GM21619 (cell line): Measurements from ENCODE around the gene PRKAG2.
"Not testable (repeated sequence)": the region's sequence is repeated elsewhere in the genome, so short reads cannot be mapped to it uniquely, and the experiment has no call there.

Source experiments
- ATAC-seq: cut with Tn5 transposase; IDR thresholded peaks from one replicate; pipeline ENCODE4 v1.9.1; 2021; ENCODE audit not compliant: unreplicated experiment

The PRKAG2 gene

DNA sequence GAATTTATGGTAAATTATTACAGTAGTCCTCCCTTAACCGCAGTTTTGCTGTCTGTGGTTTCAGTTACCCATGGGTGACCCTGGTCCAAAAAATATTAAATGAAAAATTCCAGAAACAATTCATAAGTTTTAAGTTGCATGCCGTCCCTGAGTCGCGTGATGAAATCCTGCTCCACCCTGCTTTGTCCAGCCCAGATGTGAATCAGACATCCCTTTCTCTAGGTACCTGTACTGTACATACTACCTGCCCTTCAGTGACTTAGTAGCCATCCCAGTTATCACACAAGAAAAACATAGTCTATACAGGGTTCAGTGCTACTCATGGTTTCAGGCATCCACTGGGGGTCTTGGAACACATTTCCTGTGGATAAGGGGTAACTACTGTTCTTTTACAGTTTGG, 336.8 kb downstream of the PRKAG2 start:
- no peak for ATAC-seq

DNA sequence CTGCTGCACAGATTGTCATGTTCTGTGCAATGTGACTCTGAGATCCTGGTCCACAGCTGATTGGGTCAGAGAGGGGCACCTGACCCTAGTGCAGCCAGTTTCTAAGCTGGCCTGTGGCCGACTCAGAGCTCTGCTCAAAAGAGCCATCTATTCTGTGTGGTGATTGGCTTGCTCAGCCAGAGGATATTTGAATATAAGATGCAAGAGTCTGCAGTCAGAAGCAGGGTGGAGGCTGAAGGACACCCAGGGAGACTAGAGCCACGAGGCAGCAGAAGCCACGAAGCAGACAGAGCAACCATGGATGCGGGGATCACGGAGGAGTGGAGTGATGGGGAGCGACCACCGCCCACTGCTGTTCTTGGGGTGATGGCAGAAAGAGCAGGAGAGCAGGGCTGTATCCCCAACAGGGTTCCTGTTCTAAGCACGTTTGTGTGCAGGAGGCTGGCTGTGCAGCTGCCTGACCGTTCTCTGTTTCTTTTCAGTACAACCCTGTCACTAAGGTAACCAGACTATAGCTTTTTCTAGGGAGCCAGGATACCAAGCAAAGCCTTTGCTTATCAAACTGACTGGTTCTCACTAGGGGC, 337.7 kb downstream of the PRKAG2 start:
- ATAC-seq = peak; percentile 93

DNA sequence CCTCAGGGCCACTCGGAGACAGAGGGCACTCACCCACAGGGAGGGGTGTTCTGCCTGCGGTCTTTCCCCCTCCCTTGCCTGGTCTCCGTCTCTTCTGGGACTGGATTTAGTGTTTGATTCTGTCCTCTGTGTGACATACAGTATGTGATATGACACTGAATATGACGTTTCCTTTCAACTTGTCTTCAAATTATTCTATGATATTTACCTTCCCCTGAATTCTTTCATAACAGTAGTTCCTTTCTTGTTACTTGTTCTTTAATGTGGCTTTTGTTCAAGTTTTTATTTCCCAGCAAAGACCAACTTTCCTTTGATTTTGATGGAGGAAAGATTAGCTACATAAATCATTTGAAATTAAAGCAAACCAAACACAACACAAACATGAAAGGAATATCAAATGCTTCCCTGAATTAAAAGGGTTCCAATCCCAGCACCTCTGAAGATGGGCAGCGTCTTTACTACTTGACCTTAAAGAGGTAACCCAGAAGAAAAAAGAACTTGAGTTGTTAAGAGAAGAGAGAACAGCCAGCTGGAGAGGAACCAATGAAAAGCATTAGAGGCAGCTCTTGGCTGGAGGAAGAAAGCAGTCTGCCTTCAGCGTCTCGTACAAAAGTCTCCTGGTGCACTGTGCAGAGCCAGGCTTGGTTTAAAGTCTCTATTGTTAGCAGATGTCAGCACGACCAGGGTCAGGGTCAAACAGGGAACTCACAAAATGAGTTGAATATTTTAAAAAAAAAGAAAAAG, 338.9 kb downstream of the PRKAG2 start:
- no peak for ATAC-seq

DNA sequence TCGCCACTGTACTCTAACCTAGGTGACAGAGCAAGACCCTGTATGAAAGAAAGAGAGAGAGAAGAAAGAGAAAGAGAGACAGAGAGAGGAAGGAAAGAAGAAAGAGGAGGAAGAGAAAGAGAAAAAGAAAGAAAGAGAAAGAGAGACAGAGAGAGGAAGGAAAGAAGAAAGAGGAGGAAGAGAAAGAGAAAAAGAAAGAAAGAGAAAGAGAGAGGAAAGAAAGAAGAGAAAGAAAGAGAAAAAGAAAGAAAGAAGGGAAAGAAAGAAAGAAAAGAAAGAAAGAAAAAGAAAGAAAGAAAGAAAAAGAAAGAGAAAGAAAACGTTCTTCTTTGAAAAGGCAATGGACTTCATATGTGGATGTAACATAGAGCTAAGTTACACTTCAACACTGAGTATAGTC, 340.7 kb downstream of the PRKAG2 start:
- not testable (repeated sequence) for ATAC-seq

DNA sequence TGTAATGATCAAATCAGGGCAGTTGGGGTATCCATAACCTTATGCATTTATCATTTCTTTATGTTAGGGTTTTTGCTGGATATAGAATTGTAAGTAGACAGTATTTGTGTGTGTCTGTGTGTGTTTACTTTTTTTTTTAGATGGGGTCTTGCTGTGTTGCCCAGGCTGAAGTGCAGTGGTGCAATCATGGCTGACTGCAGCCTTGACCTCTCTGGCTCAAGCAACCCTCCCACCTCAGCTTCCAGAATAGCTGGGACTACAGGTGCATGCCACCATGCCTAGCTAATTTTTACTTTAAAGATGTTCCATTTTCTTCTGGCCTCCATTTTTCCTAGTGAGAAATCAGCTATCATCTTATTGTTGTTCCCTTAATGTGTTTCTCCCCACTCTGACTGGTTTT, 347.1 kb downstream of the PRKAG2 start:
- ATAC-seq = no peak

DNA sequence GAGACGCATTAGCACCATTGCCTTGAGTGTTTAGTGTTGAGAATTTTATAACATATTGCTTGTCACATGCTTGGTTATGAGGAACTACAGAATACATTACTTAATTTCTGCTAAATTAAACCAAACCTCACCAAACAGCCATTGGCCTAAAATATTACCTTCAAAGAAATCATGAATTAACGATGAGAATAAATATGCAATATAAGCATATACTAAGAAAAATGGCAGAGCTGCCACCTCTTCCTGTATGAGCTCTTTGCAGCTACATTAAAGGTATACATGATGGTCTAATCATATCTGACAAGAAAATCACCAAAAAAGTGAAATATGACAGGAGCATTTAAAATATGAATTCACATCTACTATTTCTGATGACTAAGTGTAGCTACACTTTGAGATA, 352.1 kb downstream of the PRKAG2 start:
- no peak for ATAC-seq

DNA sequence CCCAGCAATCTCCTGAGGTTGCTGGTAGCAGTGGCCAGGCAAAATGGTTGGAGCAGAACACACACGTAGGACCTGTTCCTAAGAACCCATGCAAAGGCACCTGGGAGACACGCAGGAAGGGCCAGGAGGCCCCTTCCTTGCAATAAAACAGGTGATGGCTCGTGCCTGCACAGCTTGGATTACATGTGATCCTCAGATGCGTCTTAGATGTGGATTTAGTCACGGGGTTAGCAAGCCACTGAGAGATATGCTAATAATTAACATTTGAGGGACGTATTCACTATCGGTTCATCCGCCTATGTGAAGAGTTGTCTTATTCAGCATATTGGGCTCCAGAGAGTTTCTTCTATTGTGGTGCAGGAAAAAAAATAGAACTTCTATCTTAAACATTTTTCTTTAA, 352.6 kb downstream of the PRKAG2 start:
- no peak for ATAC-seq

DNA sequence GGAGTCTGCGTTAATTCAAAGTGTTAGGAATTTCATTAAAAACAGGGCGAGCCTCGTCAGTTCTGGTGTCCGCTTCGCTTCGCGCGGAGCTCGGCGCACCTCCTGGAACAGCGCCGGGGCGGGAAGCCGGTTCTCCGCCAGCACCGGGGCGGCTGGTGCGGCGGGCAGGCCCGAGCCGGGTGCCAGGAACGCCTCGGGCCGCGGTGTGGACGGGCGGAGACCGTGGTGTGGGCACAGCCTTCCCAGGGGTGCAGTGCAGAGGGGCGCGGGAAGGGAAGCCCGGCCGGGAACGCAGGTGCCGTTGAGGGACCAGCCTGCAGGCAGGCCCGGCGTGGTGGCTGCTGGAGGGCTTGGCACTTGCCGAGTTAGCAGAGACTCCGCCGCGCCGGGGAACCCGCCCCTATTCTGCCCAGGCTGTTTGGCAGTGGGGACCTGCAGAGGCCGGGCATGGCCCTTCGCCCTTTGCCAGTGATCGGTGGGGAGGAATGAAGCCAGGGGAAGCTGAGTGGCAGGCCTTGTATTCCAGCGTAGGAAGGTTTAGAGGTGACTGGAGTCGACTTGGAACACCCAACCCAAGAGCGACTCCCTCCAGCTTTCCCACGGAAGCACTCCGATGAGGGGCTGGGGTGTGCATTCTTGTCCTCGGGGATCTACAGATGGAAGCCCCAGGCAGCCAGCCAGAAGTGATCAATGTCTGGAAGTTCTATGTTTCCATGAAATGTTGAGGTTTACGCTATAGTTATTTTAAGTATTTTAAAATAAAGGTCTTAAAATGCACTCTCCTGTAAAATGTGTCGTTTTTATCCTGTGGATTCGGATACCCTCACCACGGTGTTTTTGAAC, 356.3 kb downstream of the PRKAG2 start:
- ATAC-seq = peak; percentile 1

DNA sequence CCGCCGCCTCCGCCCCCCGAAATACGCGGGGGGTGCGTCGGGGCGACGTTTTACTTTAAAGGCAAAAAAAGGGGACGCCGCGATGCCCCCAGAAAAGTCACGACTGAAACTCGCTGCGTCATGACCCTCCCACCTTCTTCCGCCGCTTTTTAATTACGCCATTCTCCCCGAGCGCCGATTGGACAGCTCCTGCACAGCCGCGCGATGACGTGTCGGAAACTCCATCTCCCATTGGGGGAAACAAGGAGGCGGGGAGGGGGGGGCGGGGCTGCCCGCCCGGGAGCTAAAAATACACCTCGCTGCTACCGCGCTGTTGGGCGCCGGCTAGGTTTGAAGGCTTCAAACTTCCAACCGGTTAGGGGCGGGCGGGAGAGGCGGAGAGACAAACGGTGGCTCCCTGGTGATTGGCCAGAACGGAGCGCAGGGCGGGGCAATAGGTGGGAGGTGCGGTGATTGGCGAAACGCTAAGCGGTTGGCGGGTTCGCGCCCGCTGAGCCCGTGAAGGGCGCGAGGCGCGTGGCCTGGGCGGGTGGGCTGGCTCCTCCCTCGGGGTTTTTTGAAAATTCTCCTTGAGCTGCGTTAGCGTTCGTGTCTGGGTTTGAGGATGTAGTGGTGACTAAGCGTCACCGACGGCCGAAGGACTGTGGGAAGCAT, 357.0 kb downstream of the PRKAG2 start, which contains the start of gene RHEB:
Gene RHEB (minus strand): TSS at position 131 of the 654 bp plus-strand sequence. CDS start 384 bp downstream, outside the sequence.
- peak; percentile 80 for ATAC-seq

DNA sequence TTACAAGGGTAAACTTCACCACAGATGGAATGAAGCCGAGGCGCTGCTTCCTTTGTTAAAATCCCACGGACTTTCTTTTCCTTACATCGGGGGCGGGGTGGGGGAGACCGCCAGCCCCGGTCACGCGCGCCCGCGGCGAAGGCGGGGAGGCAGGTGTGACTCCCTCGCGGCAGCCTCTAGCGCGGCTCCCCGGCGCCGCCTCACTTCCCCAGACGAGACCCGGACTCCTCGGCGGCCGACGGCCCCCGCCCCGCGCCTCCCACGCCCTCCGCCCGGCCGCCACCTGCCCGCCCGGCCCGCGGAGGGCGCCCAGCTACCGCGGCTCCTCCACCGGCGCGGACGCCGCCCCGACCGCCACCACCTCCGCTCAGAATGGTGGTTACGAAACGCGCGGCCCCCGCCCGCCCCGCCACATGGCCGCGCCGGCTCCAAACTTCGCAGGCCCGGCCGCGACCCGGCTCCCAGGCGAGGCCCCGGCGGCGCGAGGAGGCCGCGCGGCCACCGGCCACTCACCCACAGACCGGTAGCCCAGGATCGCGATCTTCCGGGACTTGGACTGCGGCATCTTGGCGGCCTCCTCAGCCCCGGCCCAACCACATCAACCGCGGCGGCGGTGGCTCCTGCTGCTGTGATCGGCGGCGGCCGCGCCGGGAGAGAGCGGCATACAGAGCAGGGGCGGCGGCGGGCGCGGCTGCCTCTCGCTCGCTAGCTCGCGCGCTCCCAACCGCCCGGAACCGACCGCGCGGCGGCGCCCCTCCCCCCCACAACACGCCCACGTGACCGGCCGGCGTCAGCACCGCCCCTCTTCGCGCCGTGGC, 357.8 kb downstream of the PRKAG2 start:
- peak; percentile 48 for ATAC-seq

DNA sequence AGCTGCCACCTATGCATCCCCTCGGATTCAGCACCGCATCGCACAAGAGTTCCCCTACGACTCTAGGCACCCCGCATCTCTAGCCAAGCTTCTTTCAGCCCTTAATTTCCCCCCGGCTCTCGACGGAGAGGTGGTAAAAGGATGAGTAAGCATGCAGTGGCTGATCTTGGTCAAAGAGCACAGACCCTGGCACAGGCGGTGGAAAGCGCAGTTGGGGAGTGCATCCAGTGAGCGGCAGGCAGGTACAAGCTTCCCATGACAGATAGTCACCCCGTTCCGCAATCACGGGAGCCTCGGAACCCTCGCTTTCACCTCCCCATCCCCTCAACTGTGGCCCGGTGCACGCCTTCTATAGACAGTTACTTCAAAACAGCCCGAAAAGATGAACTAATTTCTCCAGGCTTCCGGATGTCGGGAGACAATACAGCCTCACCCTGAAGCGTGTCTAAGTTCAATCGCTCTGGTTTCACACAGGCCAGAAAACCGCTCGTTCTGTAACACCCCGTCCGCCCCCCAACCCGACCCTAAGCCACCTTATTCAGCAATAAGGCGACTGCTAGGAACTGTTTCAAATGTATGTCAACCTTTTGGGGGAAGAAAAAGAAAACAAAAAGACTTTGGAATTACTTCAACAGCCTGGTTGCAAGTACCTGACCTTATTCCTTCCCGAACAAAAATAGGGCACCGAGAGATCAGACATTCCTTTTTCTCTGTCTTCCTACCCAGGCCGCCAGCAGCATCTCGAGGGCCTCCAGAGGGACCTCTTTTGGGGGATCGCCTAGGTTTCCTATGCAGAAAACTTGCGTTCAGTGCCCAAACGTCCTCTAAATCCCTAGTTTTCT, 358.6 kb downstream of the PRKAG2 start:
- no peak for ATAC-seq

DNA sequence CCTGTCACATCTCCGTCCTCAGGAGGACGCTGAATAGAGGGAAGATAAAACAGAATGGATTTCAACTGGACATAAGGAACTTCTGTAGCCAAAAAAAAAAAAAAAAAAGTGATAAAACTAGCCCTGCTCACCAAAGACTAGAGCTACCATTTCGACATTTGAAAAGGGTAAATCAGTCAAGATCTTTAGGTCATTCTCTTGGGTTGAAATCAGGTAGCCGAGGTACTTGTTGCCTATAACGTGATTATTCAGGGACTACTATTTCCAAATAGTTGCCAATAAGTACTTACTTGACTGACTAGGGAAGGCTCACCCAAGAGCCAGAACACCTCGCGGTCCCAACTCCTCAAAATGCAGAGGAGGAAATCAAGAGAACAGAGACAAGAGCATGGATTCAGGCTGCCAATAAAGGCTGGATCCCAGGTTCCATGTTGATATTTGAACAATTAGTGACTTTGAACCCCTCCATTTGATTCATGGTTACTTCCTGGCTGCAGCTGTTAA, 359.3 kb downstream of the PRKAG2 start:
- no peak for ATAC-seq

DNA sequence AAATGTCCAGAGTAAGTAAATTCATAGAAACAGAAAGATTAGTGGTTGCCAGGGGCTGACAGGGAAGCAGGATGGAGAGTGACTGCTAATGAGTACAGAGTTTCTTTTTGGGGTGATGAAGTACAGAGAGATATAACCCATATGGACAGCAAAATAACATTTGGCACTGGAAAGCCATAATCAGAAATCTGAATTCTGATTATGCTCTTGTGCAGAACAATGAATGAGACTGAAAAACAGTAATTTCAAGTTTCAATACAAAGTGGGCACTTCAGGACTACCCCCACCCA, 361.7 kb downstream of the PRKAG2 start:
- ATAC-seq = no peak

DNA sequence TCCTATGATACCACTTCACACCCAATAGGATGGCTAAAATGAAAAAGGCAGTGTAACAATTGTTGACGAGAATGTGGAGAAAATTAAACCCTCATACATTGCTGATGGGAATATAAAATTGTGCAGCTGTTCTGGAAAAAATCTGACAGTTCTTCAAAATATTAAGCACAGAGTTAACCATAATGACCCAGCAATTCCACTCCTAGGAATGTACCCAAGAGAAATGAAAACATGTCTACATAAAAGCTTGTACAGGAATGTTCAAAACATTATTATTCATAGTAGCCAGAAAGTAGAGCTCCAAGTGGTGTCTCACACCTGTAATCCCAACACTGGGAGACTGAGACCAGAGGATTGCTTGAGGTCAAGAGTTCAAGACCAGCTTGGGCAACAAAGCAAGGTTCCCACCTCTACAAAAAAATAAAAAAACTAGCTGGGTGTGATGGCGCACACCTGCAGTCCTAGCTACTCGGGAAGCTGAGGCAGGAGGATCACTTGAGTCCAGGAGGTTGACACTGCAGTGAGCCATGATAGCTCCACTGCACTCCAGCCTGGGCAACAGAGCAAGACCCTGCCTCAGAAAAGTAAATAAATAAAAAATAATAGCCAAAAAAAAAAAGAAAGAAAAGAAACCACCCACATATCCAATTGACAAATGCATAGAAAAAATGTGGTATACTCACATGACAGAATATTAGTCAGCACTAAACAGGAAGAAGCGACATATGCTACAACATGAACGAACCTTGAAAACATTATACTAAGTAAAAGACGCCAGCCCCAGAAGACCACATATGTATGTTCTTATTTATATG, 362.2 kb downstream of the PRKAG2 start:
- ATAC-seq = no peak

DNA sequence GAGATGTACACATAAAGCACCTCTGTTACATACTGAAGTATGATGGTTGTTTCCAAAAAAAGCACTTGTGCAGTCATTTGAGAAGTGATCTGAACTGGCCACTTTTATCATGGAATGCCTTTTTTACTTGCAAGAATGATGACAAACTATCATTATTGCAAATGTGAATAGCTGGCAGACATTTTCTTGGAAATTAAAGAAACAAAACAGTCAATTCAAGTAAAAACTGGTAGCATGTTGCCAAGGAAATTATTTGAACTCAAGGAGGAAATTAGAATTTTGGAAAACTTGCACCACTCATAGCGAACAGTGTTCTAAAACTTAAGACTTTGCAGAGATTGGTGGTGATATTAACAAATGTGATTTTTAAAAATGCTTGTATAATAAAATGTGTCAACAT, 363.8 kb downstream of the PRKAG2 start:
- no peak for ATAC-seq

DNA sequence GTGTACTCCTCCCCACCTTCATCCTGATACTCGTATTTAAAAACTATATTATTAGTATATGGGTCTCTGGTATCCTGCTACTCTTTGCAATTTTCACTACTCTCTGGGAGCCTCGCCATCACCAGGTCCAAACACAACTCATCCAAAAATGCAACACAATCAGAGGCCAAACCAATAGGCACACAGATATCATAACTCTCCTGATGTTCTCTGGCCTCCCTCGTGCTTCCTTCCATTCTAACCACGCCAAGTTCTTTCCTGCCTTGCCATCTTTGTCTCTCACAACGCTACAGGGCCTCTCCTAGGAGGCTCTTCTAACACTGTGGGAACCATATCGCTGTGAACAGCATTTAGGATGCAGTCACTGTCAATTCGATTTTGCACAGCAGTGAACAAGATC, 364.6 kb downstream of the PRKAG2 start:
- ATAC-seq = no peak

DNA sequence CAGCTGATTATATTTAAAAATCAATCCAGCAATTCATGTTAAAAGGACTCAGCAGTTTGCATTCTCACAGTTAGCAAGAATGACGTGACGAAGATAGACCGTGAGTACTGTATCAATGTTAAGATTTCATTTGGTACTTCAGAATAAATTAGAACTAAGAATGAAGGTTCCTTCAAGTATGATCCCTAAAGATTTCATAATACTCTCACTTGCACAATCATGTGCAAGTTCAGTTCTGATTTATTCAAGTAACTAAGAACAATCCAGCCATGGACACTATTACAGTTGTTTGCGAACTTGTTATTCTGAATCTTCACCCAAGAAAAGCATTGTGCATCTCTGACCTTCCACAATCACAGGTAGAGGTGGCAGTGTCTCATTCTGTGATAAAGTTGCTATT, 365.0 kb downstream of the PRKAG2 start:
- ATAC-seq = no peak

DNA sequence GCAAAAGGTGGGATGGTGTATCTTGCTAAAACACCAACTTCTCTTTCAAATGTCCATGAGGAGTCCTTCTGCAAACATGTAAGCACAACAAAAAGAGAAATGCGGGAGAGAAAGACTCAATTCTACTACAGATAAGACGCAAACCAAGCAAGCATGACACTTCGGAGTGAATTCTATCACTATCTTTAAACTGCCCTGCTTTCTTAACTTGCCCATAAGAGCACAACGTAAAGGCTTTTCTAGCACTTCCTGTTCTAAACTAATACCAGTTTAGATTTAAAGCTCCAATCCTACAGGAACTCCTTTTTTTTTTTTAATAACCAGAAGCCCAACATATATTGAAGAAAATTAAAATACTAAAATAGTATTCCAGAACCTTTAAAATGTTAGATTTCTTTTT, 365.6 kb downstream of the PRKAG2 start:
- no peak for ATAC-seq
